Nucleus accumbens (tissue), 56 donors: Measurements from ENCODE around the gene ABHD13.
A peak's percentile ranks its signal among the peaks of the same experiment; 100 is the strongest.

Experiments used
- DNase-seq, 56 donors: peaks; one replicate each; lab custom pipeline; 2025; lab: John Stamatoyannopoulos, UW

Gene ABHD13

DNA sequence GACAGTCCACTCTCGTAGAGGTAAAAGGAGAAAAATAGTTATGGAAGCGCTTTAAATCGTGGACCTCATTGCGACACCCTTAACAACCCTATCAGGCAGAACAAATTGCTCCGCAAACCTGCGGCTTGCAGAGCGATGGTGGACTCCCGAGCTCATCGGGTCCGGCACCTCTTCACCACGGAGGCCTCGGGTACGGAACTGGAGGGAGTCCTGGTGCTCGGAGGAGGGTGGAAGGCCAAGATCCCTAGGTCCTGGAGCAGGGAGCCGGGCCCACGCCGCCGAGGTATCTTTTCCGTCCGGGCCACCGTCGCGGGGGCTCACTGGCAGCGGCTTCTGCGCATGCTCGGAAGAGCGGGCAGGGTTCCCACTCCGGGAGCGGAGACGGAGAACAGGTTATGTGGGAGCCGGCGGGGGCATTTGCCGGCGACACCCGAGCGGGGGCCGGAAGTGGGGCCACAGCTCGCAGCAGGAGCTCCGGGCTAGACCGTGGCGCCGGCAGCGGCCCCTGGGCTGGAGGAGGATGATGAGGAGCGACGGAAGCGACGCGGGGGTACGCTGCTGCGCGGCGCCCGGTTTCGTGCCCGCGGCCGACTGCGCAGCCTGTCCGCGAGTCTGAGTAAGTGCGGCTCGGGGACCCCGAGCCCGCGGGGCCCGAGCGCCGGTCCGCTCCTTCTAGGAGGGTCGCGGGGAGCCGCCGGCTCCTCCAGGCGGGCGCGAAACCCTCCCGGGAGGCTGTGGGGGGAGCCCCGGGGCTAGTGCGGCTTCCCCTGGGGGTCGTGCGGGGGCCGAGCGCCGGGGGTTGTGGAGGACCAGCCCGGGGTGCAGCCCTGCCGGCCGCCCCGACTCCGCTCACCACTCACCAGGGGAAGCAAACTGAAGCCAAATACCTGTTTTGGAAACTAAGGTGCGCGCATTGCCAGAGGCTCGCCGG lies at the start of gene ABHD13:
ABHD13 (plus strand) TSS at position 349 of the 931 bp plus-strand sequence. CDS start 10,827 bp downstream, outside the sequence.
- DNase-seq, result peak in 55 of 56 donors; percentile 32 to 94 (median 87)

DNA sequence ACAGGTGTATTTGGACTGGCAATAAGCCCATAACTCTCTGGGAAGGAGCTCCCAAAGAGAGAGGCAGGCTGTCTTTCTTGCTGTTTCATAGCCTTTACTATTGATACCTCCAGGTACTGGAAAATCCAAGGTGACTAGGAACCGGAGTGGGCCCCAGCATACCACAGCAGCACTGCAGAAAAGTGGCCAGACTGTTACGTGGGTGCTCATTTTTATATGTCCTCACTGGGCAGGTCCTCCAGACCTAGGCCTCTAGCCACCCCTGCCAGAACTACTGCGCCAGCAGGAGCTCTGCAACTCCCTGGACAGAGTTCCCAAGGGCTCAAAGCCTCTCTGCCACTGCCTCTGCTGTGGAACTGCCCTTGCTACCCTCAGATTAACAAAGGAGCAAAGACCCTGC lies 49.3 kb upstream of the ABHD13 start:
- no peak for DNase-seq

DNA sequence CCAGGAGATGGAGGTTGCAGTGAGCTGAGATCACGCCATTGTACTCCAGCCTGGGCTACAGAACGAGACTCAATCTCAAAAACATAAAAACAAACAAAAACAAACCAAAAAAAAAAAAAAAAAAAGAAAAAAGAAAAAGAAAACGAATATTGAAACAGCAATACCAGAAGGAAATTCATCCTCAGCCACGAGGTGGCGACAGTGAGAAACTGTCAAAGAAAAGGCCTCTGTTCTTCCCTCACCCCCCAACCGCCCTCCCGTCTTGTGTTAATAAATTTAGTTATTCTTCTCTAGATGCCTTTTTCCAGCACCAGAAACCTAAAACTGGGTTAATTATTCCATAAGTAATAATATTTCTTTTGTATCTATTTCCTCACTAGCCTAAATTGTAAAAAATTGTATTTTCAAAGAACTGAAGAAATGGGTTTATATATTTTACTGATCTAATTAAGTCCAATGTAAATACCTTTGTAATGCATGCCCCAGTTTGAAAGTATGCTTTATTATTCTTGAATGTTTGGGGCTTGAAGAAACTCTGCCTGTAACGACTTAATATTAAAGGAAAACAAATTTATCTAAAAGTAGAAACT lies 41.4 kb upstream of the ABHD13 start:
- peak in 18 of 56 donors; percentile 1 to 56 (median 14) for DNase-seq

DNA sequence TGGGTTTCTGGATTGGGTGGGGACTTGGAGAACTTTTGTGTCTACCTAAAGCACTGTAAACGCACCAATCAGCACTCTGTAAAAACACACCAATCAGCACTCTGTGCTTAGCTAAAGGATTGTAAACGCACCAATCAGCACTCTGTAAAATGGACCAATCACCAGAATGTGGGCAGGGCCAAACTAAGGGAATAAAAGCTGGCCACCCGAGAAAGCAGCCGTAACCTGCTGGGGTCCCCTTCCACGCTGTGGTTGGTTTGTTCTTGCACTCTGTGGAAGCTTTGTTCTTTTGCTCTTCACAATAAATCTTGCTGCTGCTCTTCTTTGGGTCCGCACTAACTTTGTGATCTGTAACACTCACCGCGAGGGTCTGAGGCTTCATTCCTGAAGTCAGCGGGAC lies 40.1 kb upstream of the ABHD13 start:
- DNase-seq, result no peak

DNA sequence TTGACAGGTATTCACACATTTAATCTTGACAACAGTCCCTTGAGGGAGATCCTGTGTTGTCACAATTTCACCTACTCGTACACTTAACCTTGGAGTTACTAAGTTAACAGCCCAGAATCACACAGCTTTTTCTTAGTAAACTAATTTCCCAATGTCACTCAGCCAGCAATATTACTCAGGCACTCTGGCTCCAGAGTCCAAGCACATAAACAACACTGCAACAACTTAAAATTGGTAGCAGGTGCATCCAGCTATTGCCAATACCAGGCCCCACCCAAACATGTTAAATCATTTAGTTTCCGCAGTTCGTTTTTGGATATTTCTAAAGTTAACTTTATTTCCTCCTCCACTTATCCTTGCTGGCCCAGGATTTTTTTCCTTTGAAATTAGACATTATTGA lies 35.5 kb upstream of the ABHD13 start:
- no peak for DNase-seq

DNA sequence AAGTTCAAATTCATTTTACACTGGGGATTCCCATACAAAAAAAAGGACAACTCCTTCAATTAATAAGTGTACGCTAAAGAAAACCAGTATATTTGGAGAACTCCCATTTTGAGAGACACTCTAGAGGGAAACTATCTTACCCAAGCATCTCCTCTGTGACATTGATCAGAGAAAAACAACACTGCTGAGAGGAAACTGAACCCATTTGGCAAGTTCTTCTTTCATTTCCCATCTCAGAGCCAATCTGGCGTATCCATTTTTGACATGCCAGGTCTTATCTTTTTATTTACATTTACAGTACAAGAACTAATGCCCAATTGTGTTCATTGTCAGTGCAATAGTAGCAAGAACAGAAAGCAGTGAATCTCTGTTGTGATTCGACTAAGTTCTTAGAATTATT lies 33.0 kb upstream of the ABHD13 start:
- no peak for DNase-seq

DNA sequence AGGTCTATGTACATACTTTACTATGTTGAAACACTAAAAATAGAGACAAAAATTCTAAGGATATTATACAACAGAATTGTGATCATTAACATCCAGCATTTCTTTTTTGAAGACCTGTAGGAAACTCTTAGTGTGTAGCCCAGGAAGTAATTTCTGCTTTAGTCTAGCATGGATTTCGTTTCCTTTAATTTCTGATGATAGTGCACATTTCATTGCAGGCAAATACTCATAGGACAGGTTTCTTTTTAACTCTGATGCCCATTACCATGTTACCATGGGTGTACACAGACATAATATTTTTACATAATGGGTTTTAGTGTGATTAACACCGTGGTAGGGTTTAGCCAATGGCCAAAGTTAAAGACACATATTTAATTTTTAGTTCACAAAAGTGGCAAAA lies 29.9 kb upstream of the ABHD13 start:
- no peak for DNase-seq

DNA sequence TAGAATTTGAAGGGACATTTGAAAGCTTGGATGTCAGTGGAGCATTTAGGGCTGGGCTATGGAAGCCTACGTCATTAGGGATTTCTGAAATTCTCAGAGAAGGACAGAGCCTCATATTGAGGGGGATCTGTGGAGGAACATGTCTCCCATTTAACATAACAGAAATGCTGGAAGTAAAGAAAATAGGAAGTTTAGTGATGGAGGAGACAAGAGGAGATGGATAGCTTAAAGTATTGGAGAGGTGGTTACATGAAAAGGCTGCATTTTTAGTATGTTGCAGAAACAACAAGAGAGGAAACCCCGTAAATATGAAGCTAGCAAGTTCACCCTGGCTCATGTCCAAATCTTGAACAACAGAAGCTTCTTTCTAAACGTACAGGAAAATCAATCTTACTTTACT lies 27.3 kb upstream of the ABHD13 start:
- DNase-seq, result no peak

DNA sequence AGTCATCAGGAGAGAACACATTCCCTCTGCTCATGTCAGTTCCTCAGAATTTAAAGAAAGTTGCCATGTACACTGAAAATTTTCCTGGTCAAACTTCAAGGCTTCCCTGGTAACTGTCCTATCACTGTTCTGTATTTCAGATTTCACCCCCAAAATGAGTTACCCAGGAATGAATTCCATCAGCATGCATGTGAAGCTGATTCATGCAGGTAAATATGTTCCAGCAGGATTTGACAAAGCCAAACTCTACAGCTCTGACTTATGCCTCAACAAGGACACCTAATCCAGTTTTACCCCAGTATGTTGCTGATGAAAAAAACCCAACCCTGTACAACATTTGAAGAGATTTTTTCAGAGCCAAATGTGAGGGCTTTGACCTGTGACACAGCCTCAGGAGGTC lies 24.4 kb upstream of the ABHD13 start:
- no peak for DNase-seq

DNA sequence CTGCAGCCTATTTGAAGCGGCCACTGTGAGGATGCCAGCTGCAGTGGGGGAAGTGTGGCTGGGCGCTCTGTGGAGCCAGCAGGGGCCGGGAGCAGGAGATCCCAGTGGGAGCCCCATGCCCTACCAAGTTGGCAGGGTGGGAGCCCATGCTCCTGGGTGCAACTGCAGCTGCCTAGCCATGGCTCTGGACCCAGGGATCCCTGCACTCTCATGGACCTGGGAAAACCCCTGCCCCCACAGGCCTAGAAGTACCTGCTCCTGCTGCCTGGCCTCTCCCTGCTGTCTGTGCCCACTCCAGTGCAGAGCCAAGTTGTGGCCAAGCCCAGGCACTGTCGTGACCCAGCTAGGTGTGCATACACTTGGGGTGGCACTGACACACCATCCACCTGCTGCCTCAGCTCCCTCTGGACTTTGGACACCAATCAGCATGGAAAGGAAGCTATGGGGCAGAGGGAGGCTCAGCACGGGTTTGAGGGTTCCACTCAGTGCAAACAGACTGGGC lies 23.7 kb upstream of the ABHD13 start:
- DNase-seq, result no peak

DNA sequence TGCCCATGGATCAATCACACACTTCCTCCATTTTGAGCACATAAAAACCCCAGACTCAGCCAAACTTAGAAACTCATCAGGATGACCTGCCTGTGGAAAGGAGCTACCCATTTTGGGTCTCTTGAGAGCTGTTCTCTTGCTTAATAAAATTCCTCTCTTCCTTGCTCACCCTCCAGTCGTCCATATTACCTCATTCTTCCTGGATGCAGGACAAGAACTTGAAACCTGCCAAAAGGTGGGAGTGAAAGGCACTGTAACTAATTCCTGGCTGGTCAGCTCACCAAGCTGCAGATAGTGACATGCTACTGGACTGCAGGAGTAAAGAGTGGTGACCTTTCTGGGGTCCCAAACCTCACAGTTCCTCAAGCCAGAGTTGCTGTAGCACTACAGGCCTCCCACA lies 23.0 kb upstream of the ABHD13 start:
- no peak for DNase-seq

DNA sequence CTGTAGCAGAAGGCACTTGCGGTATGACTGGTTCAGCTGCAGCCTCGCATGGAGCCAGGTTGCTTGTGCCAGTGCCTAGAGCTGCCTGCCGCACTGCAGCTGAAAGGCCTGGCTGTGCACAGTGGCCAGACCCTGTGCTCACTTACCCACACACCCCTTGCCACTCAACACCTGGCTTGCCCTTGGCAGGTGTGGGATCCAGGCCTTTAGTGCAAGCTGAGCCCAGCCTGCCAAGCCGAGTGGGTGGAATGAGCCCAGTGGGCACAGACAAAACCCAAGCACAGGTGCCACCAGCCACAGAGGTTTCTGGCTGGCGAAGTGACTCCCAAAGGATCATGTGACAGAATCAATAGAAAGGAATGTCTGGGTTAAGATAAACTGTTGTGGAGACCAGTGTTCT lies 22.3 kb upstream of the ABHD13 start:
- DNase-seq, result no peak

DNA sequence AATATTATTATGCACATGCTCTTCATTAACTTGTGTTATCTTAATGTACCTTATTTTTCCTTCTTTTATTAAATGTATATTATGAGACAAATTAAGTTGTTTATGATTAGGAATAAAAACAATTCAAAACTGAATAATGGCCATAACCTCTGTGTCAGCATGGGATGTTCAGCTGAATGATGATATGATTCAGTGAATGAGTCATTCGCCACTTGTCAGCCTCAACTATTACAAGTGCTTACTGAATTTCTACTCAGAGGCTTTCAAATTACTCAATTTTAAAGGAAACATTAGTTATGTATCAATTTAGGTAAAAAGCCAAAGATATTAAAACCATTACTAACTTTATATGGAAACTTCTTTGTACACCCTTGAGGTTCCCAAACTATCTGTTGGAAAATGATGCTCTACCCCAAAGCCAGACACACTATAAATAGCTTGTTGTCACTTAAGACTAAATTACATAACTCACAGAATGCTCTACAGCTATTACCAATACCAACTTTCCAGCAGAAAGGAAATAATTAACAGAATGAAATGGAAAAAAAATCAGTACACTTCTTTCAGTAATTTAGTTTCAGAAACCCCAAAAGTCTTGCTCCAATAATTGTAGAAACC lies 17.3 kb upstream of the ABHD13 start:
- no peak for DNase-seq

DNA sequence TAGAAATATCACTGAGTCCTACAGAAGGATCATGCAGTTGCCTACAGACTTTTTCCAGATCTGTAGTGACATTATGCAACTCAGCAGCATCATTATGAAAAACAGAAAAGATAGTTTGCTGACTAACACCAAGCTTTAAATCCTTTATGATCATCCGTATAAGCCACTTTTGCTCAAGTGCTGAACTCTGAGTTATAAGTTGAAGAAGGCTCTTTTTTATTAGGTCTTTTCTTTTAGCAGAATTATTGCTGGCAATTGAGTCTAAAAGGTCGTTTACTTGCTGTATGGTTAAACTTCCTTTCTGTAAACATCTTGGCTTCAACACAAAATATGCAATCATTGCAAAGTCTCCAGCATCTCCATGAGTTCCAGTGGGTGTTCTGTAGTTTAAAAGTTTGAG lies 7.6 kb upstream of the ABHD13 start:
- DNase-seq, result no peak

DNA sequence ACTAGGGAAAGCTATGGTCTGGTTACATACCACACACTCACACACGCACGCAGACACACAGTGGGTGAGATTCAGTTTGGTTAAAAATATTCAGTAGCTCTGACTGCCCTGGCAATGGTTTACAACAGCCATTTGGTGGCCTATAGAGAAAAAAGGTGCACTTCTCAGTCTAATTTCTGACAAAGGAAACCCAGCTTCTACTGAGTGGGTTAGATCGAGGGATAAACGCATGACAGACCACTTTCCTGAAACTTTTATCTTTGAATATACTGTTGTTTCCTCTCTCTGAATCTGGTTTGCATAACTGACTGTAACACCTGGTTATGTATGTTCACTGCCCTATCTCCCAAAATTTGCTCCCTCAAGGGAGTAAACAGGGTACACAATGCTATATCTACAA lies 5.3 kb upstream of the ABHD13 start:
- no peak for DNase-seq

DNA sequence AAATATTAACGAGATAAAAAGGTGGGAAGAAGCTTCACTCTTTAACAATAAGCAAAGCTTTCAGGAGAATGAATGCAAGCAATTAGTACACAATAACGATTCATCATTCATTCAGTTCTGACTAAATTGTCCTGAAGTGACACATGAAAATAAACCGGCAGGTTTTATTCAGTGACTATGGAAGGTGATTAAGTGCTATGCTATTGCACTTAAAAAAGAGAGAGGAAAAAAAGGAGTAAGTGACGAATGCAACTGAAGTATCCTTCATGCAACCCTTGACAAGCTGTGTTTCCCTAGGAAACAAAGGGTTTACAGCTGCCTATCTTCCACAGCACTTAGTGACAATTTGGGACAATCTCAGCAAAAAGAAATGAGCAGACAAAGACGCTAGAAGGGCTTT lies 4.2 kb upstream of the ABHD13 start:
- no peak for DNase-seq

DNA sequence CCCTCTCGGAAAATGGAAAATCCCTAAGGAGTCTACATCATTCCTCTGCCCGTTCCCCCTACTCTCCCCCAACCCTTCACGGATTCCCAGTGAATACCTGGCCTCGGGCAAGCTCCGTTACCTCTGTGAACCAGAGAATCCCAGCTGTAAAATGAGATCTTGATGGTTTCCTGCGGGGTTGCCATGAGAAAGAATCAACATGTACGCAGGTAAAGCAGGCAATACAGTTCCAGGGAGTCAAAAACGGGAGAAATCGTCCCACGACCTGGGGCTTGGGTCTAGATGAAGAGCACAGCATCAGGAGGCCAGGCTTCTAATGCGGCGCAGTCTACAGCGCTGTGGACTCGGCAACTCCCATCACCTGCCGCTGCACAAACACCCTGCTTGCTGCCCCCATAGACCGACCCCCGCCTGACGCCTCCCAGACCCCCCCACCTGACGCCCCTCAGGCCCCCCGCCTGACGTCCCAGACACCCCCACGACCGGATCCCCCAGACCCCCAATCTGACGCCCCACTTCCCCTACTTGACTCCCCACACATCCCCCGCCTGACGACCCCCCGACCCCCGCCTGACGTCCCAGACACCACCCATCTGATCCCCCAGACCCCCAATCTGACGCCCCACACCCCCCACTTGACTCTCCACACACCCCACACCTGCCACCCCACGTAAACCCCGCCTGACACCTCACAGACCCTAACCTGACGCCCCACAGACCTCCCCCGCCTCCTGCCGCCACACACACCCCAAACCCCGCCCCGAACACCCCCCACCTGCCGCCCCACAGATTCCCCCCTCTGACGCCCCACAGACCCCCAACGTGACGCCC lies 3.5 kb upstream of the ABHD13 start:
- peak in 17 of 56 donors; percentile 1 to 56 (median 34) for DNase-seq

DNA sequence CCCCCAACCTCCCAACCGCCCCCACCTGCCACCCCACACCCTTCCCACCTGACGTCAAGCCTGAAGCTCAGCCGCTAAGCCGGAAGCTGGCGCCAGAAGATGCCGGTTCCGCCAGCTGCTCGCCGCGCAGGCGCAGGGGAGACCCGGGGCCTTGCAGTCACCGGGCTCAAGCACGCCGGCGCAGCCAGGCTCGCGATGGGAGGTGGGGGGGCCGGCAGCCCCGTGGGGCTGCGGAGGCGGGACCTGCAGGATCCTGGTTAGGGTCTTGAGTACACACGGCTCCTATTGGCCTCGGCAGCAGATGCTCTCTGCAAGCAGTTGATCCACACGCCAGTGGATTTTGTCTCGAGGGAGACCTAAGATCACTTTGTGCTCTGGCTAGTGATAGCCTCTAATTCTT lies 2.8 kb upstream of the ABHD13 start, which contains the start of gene LIG4:
LIG4 (minus strand) TSS at position 101 of the 400 bp plus-strand sequence. CDS start 4,268 bp downstream, outside the sequence.
- DNase-seq, result peak in 55 of 56 donors; percentile 33 to 94 (median 85)

DNA sequence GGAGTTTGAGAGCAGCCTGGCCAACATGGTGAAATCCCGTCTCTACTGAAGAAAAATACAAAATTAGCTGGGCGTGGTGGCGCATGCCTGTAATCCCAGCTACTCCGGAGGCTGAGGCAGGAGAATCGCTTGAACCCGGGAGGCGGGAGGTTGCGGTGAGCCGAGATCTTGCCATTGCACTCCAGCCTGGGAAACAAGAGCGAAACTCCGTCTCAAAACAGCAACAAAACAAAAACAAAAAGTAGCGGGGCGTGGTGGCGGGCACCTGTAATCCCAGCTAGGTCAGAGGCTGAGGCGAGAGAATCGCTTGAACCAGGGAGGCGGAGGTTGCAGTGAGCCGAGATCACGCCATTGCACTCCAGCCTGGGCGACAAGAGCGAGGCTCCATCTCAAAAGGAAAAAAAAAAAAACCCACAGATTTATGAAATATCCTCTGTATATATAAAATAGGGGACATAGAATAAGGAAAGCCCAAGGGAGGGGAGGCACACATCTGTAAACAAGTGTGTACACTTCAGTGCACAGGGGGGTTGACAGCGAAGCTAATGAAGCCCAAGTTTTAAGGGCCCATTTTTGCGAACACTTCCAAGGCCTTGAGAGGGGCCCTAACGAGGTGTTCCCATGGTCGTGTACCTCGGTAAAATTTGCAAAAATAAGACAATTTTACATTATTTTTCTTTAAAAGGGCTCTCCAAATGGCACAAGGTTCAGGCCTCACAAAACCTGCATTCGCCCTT lies 717 bp upstream of the ABHD13 start:
- DNase-seq, result peak in 2 of 56 donors; percentile 36 to 56

DNA sequence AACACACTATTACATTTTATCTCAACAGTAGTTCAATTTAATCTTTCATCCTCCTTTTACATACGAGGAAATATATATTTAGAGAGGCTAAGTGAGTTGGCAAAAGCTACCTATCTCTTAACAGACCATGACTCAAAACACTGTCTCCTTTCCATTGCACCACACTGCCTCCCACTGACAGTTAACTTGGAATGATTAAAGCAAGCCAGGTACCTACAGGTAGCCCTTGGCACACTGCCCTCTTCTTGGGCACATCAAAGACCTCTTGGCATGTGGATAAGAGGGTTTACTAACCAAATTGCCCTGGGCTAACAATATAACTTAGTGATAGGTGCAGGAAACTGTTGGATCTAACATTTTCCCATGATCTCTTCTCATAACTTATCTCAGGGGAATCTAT lies 1.8 kb downstream of the ABHD13 start:
- DNase-seq, result no peak
